CD8-positive, alpha-beta memory T cell (primary cell): Measurements from ENCODE around the gene SDC1. TPM values are rescaled to one million over a fixed set of nuclear protein-coding genes. Genes with fewer than 3 reads are reported as not detected.

Experiments
- CTCF ChIA-PET: fragments of 350-600 bp; sonication (Branson Sonifier 250); formaldehyde crosslinking; loops from one replicate; lab custom pipeline; 2021; ENCODE audit warnings: antibody characterized with exemption; lab: Charles Lee
- POLR2A ChIA-PET: fragments of 350-600 bp; sonication (Branson Sonifier 250); formaldehyde crosslinking; loops from one replicate; lab custom pipeline; 2021; ENCODE audit warnings: antibody characterized with exemption; lab: Charles Lee
- DNase-seq, 5 donors: peaks; one replicate each; pipeline versions ENCODE4 v3.0.0 to v3.0.0-alpha.2; 2020 to 2022; ENCODE audit warnings: mixed read lengths in 1 of 5
- H3K27ac ChIP-seq: one replicate; pipeline ENCODE4 v1.7.0; 2013; ENCODE audit warnings: low read depth, mild to moderate bottlenecking, low read length, moderate library complexity
- H3K27me3 ChIP-seq: 2 replicates; pipeline ENCODE4 v1.7.0; 2013; ENCODE audit warnings: low read length, mild to moderate bottlenecking; ENCODE audit not compliant: insufficient read depth, poor library complexity, severe bottlenecking
- H3K36me3 ChIP-seq: 2 replicates; pipeline ENCODE4 v1.7.0; 2013; ENCODE audit warnings: mild to moderate bottlenecking, low read length, moderate library complexity; ENCODE audit not compliant: insufficient read depth
- H3K4me1 ChIP-seq: 2 replicates; pipeline ENCODE4 v1.7.0; 2013; ENCODE audit warnings: mild to moderate bottlenecking, low read length, moderate library complexity; ENCODE audit not compliant: insufficient read depth
- H3K4me3 ChIP-seq: 2 replicates; pipeline ENCODE4 v1.7.0; 2013; ENCODE audit warnings: mild to moderate bottlenecking, low read length
- H3K9me3 ChIP-seq: 2 replicates; pipeline ENCODE4 v1.7.0; 2013; ENCODE audit warnings: mild to moderate bottlenecking, low read length
- H3K27ac Mint-ChIP-seq, 8 donors: one replicate each; pipeline ENCODE4 v1.8.0; 2020 to 2021; ENCODE audit warnings: mixed read lengths in 8 of 8, mild to moderate bottlenecking in 6 of 8, inconsistent platforms in 3 of 8, moderate library complexity in 3 of 8
- H3K27me3 Mint-ChIP-seq, 2 donors: one replicate each; pipeline ENCODE4 v1.8.0; 2020 to 2021; ENCODE audit warnings: mixed read lengths in 2 of 2, mild to moderate bottlenecking in 1 of 2, moderate library complexity in 1 of 2
- H3K36me3 Mint-ChIP-seq, 3 donors: one replicate each; pipeline ENCODE4 v1.8.0; 2020 to 2021; ENCODE audit warnings: mixed read lengths in 3 of 3, inconsistent platforms in 1 of 3, mild to moderate bottlenecking in 1 of 3
- H3K4me1 Mint-ChIP-seq, 3 donors: one replicate each; pipeline ENCODE4 v1.8.0; 2020 to 2021; ENCODE audit warnings: mixed read lengths in 3 of 3, inconsistent platforms in 1 of 3, mild to moderate bottlenecking in 1 of 3
- H3K4me3 Mint-ChIP-seq, 7 donors: one replicate each; pipeline ENCODE4 v1.8.0; 2020 to 2021; ENCODE audit warnings: mixed read lengths in 7 of 7, mild to moderate bottlenecking in 6 of 7, moderate library complexity in 4 of 7, inconsistent platforms in 2 of 7
- H3K9me3 Mint-ChIP-seq, 5 donors: one replicate each; pipeline ENCODE4 v1.8.0; 2020 to 2022; ENCODE audit warnings: mixed read lengths in 5 of 5, mild to moderate bottlenecking in 3 of 5, moderate library complexity in 2 of 5, inconsistent platforms in 1 of 5
- polyA plus RNA-seq: library from polyadenylated mRNA; unstranded; fragments of 300-500 nt; fragmentation: Illumina TruSeq; gene quantifications from one replicate; pipeline ENCODE4 v1.2.3, GENCODE V29; 2021
- total RNA-seq, 2 experiments: library from RNA; stranded (reverse); gene quantifications; one replicate each; pipeline ENCODE4 v1.2.3, GENCODE V29; 2021

The SDC1 gene
- total and polyA plus RNA-seq, 3 experiments from 2014 or later: 0.13 to 0.27 TPM; not detected in 1

DNA sequence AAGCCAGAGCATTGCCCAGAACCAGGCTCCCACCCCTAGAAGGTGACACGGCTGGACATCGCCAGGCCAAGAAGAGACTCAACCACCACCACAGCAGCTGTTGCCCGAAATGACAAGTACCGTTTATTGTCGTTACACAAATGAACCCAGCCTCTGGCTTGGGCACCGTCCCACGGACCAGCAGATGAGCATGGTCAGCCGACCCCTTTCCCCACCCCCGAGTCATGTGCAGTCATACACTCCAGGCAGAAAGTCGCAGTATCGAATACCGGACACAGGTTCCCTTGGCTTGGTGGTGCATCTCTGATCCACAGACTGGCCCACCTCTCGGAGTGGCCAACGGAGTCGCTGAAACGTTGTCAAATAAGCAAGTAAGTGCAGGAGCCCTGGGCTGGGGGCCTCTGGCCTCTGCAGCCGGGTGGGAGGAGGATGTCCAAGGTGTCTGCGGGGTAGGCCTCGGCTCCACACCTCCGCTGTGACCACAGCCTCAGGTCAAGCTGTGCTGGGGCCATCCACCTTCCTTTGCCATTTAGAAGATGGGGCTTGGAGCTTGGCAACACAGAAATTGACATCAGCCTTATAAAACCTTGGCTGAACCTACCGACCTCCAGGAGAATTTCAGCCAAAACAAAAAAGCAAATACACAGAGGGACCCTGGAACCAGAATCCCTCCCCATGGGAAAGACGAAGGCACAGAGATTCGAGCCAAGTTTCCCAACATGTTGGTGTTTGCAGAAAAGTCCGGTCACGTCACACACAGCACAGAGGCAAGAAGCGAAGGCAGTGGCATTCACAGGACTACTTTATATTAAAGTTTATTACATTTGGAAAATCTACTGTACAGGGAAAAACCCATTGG is 24.0 kb downstream of the SDC1 start:
- no peaks in the 10 kb centered on the region for H3K36me3 Mint-ChIP-seq
- ChIA-PET CTCF (no interaction called here), POLR2A (no interaction called here)
- Histone ChIP-seq H3K4me3 (no peak overlapping the region), H3K9me3 (no peaks in the 10 kb centered on the region), H3K27ac (no peak overlapping the region), H3K36me3 (no peaks in the 10 kb centered on the region), H3K27me3 (no peaks in the 10 kb centered on the region), H3K4me1 (no peaks in the 10 kb centered on the region)
- H3K27ac Mint-ChIP-seq: no peak overlapping the region
- peaks cover 3 to 8% of the 10 kb centered on the region in 2 donors for H3K27me3 Mint-ChIP-seq
- no peaks in the 10 kb centered on the region for H3K9me3 Mint-ChIP-seq
- no peak overlapping the region for H3K4me3 Mint-ChIP-seq
- no peak for DNase-seq
- H3K4me1 Mint-ChIP-seq: no peaks in the 10 kb centered on the region

DNA sequence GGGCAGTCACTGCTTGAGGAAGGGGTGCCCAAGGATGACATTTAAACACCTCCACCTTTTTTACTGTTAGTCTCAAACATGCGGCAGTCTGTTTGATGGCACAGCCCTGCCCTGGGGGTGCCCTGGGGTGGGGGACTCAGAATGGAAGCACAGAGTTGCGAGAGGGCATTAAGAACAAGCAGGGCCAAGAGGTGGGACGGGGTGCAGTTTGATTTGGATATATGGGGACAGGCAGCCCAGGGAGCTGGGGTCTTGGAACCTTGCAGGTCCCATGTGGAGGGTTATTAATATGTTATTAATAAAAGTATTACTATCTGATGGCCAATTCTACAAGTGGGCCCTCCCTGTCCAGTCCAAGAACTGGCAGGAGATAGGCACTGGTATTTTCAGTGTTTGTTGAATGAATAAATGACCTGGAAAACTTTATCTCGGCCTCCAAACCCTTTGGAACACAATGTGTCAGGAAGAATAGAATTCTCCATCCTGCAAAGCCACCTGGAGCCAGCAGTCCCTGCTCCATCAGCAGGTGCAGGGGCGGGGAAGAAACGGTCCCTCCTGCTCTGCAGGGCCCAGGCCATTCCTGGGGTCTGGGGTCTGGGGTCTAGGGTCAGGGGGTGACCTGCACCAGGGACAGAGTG is 25.2 kb downstream of the SDC1 start:
- H3K27me3 Mint-ChIP-seq: peaks cover 3 to 8% of the 10 kb centered on the region in 2 donors
- POLR2A ChIA-PET: no interaction called here
- H3K36me3 ChIP-seq: no peaks in the 10 kb centered on the region
- H3K9me3 ChIP-seq: no peaks in the 10 kb centered on the region
- H3K4me1 Mint-ChIP-seq: no peaks in the 10 kb centered on the region
- no peak overlapping the region for H3K4me3 Mint-ChIP-seq
- no peaks in the 10 kb centered on the region for H3K9me3 Mint-ChIP-seq
- H3K36me3 Mint-ChIP-seq: no peaks in the 10 kb centered on the region
- no peak overlapping the region for H3K27ac Mint-ChIP-seq
- no peak for DNase-seq
- no peaks in the 10 kb centered on the region for H3K4me1 ChIP-seq
- CTCF ChIA-PET: no interaction called here
- H3K27me3 ChIP-seq: no peaks in the 10 kb centered on the region
- no peak overlapping the region for H3K27ac ChIP-seq
- H3K4me3 ChIP-seq: no peak overlapping the region

DNA sequence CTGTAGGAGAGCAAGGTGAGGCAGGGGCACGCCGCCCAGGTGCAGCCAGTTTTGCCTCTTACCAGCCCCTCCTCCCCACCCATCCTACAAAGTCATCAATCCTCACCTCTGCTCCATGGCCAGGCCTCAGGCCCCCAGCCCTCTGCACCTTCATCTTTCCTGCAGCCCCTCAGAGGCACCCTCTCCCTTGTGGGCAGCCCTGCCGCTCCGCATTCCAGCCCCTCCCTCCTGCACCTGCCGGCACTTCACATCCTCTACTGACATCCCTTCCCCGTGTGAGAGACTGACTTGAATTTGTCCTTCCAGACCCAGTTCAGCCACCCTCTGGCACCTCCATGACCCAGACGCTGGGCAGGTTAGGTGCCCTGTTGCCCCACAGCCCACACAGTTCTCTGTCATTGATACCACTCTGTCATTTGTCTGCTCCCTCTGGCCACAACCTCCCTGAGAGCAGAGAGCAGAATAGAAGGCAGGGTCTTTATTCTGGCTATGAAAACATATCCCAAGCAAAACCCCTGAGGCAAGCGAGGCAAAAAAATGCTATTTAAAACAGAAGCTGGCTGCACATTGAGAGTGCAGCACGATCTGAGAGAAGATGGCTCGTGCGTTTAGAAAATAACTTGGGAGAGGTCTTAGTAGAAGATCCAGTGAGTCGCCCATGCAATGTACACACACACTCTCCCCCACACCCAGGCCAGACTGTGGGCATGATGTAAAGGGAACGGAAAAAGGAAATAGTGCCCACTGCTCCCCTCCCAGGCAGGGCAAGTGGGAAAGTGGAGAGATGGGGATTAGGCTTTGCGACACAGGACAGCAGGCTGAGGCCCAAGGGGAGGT is 25.9 kb downstream of the SDC1 start:
- Mint-ChIP-seq H3K4me1 (no peaks in the 10 kb centered on the region), H3K4me3 (no peak overlapping the region), H3K36me3 (no peaks in the 10 kb centered on the region), H3K27ac (no peak overlapping the region), H3K9me3 (no peaks in the 10 kb centered on the region), H3K27me3 (peaks cover 3 to 8% of the 10 kb centered on the region in 2 donors)
- DNase-seq: no peak
- Histone ChIP-seq H3K9me3 (no peaks in the 10 kb centered on the region), H3K4me3 (no peak overlapping the region), H3K4me1 (no peaks in the 10 kb centered on the region), H3K27ac (no peak overlapping the region), H3K27me3 (no peaks in the 10 kb centered on the region), H3K36me3 (no peaks in the 10 kb centered on the region)
- ChIA-PET CTCF (no interaction called here), POLR2A (no interaction called here)

DNA sequence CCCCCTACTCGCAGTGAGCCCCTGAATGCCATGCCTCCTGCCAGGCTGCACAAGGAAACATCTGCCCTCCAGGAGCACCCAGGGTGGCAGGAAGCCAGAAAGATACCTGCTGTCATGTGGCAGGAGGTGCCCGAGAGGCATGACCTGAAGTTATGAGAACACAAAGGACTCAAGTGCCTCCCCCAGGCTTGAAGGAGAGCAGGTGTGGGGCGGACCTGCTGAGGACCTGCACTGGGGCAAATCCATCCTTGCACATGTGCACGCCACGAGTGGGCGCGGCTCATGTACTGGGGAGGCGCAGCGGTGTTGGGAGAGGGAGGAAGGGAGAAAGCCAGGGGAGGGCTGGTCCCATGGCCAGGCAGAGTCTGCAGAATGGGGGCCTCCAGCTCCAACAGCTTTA is 26.9 kb downstream of the SDC1 start:
- H3K4me3 ChIP-seq: no peak overlapping the region
- H3K27ac ChIP-seq: no peak overlapping the region
- ChIA-PET CTCF (no interaction called here), POLR2A (no interaction called here)
- no peak for DNase-seq
- Mint-ChIP-seq H3K4me3 (no peak overlapping the region), H3K27ac (no peak overlapping the region), H3K9me3 (no peaks in the 10 kb centered on the region), H3K27me3 (peaks cover 3 to 8% of the 10 kb centered on the region in 2 donors), H3K36me3 (no peaks in the 10 kb centered on the region), H3K4me1 (no peaks in the 10 kb centered on the region)
- H3K36me3 ChIP-seq: no peaks in the 10 kb centered on the region
- no peaks in the 10 kb centered on the region for H3K9me3 ChIP-seq
- H3K27me3 ChIP-seq: no peaks in the 10 kb centered on the region
- H3K4me1 ChIP-seq: no peaks in the 10 kb centered on the region

DNA sequence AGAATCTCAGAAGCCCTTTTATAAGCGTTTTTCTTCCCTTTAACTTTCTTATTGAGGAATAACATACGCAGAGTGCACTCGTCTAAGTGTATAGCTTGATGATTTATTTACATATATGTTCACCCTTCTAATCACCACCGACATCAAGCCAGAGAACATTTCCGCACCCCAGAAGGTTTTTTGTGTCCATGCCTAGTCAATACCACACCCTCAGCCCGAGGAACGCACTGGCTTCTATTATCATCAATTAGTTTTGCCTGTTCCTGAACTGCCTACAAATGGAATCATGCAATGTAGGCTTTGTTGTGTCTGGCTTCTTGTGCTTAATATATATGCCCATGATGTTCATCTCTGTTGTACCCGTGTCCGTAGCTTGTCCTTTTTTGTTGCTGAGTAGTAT is 27.7 kb downstream of the SDC1 start:
- no peaks in the 10 kb centered on the region for H3K27me3 ChIP-seq
- H3K4me3 ChIP-seq: no peak overlapping the region
- CTCF ChIA-PET: no interaction called here
- no peaks in the 10 kb centered on the region for H3K9me3 ChIP-seq
- peaks cover 3 to 8% of the 10 kb centered on the region in 2 donors for H3K27me3 Mint-ChIP-seq
- H3K4me1 Mint-ChIP-seq: no peaks in the 10 kb centered on the region
- POLR2A ChIA-PET: no interaction called here
- H3K27ac ChIP-seq: no peak overlapping the region
- H3K27ac Mint-ChIP-seq: no peak overlapping the region
- H3K4me1 ChIP-seq: no peaks in the 10 kb centered on the region
- H3K36me3 ChIP-seq: no peaks in the 10 kb centered on the region
- no peak overlapping the region for H3K4me3 Mint-ChIP-seq
- H3K9me3 Mint-ChIP-seq: no peaks in the 10 kb centered on the region
- no peaks in the 10 kb centered on the region for H3K36me3 Mint-ChIP-seq
- DNase-seq: no peak

DNA sequence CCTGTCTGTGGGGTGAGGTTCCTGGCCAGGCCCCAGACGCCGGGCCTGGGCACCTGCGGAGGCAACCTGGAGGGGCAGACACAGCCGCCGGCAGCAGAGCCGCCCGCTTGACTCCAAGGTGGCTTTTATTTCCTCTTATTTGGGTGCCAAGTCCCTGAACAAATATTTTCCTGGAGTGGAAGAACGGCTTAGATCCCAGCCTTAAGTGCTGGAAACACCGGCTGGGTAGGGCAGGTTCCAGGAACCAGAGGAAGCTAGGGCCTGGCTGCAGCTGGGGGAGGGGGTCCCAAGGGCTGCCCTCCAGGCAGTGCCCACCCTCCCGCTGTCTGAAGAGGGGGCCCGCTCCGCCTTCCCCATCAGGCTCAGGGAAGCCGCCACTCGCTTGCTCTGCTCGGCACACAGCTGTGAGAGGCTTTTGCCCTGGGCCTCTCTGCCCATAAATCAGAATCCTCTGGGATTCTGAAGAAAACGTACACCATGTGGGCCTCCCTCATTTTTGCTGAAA is 28.2 kb downstream of the SDC1 start:
- Histone ChIP-seq H3K4me1 (no peaks in the 10 kb centered on the region), H3K36me3 (no peaks in the 10 kb centered on the region), H3K27ac (no peak overlapping the region), H3K9me3 (no peaks in the 10 kb centered on the region), H3K4me3 (no peak overlapping the region), H3K27me3 (no peaks in the 10 kb centered on the region)
- DNase-seq: no peak
- Mint-ChIP-seq H3K4me3 (no peak overlapping the region), H3K9me3 (no peaks in the 10 kb centered on the region), H3K27ac (no peak overlapping the region), H3K36me3 (no peaks in the 10 kb centered on the region), H3K27me3 (peaks cover 3 to 8% of the 10 kb centered on the region in 2 donors), H3K4me1 (no peaks in the 10 kb centered on the region)
- ChIA-PET CTCF (no interaction called here), POLR2A (no interaction called here)

DNA sequence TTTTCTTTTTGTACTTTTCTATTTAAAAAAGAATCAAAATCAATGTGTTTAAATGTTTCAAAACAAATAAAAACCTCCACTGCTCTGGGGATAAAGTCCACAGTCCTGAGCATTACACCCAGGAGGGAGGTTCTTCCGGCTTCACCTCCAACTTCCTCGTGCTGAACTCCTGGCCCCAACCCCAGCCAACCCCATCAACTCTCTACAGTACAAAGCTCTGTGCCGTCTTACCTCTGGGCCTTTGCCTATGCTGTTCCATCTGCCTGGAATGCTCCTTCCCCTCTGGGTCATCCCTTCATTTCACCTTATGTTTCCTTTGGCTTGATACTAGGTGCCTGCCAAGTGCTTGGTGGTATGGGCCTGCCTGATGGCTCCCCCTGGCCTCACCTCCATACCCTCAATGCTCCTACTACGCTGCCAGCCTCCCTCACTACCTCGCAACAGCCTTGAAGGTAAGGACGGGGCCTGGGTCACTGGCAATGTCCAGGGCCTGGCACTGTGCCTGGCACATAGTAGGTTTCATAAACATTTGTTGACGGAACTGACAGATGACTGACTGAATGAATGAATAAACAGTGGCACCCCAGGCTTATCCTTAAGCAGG is 28.8 kb downstream of the SDC1 start:
- CTCF ChIA-PET: no interaction called here
- peak overlapping the region in 1 of 8 donors; percentile 76 for H3K27ac Mint-ChIP-seq
- Histone ChIP-seq H3K9me3 (no peaks in the 10 kb centered on the region), H3K4me3 (no peak overlapping the region), H3K27ac (no peak overlapping the region), H3K36me3 (no peaks in the 10 kb centered on the region), H3K27me3 (no peaks in the 10 kb centered on the region), H3K4me1 (no peaks in the 10 kb centered on the region)
- no peaks in the 10 kb centered on the region for H3K36me3 Mint-ChIP-seq
- POLR2A ChIA-PET: no interaction called here
- no peaks in the 10 kb centered on the region for H3K4me1 Mint-ChIP-seq
- H3K4me3 Mint-ChIP-seq: no peak overlapping the region
- peaks cover 3 to 8% of the 10 kb centered on the region in 2 donors for H3K27me3 Mint-ChIP-seq
- H3K9me3 Mint-ChIP-seq: no peaks in the 10 kb centered on the region
- no peak for DNase-seq
